Large intestine (tissue), 12 donors: ENCODE results near the gene MEIG1. TPM values are rescaled to one million over a fixed set of nuclear protein-coding genes. Genes with fewer than 3 reads are reported as not detected.
A peak's percentile ranks its signal among the peaks of the same experiment; 100 is the strongest.

Experiments
- DNase-seq, 2 donors: peaks; one replicate each; pipeline versions ENCODE4 v3.0.0 to v3.0.0-alpha.2; 2013
- H3K27ac ChIP-seq: one replicate; pipeline ENCODE4 v1.5.1; 2013; ENCODE audit warnings: low read length
- H3K27me3 ChIP-seq: 2 replicates; pipeline ENCODE4 v1.6.1; 2013; ENCODE audit warnings: low read length; ENCODE audit not compliant: control insufficient read depth, insufficient read depth
- H3K36me3 ChIP-seq: 2 replicates; pipeline ENCODE4 v1.6.1; 2013; ENCODE audit warnings: low read length; ENCODE audit not compliant: control insufficient read depth, insufficient read depth
- H3K4me1 ChIP-seq: one replicate; pipeline ENCODE4 v1.6.1; 2013; ENCODE audit warnings: low read length; ENCODE audit not compliant: control insufficient read depth, insufficient read depth
- H3K4me3 ChIP-seq: one replicate; pipeline ENCODE4 v1.5.1; 2013; ENCODE audit warnings: low read length
- H3K9me3 ChIP-seq: one replicate; pipeline ENCODE4 v1.6.1; 2013; ENCODE audit warnings: mild to moderate bottlenecking, low read depth, low read length, moderate library complexity; ENCODE audit not compliant: control insufficient read depth
- WGBS: methylation state at CpG from one replicate; pipeline ENCODE4 v1.1.5; 2013; ENCODE audit warnings: low lambda C conversion rate; ENCODE audit not compliant: insufficient coverage; 5-methylcytosine and 5-hydroxymethylcytosine counted together
- long read RNA-seq, 11 donors: transcript quantifications; one replicate each; lab custom pipeline, GENCODE V29; 2026
- polyA plus RNA-seq: library from polyadenylated mRNA; unstranded; fragments of 120-200 nt; gene quantifications from one replicate; pipeline ENCODE4 v1.2.1, GENCODE V29; 2013

MEIG1 gene
- 0.33 TPM for polyA plus RNA-seq
- long read RNA-seq, donor 1: 0 reads
- long read RNA-seq, donor 2: 0 reads
- long read RNA-seq, donor 3: 0 reads
- long read RNA-seq, donor 4: 0 reads
- long read RNA-seq, donor 5: 0 reads
- long read RNA-seq, donor 6: 0 reads
- long read RNA-seq, donor 7: 0 reads
- long read RNA-seq, donor 8: 0 reads
- long read RNA-seq, donor 9: 0 reads
- long read RNA-seq, donor 10: 0 reads
- long read RNA-seq, donor 11: 0 reads

- DNase-seq: peak; percentile 89 to 98
- Histone ChIP-seq H3K36me3 (no peaks in the 10 kb centered on the region), H3K27ac (peak within 1 kb of the TSS; percentile 97), H3K9me3 (no peaks in the 10 kb centered on the region), H3K4me3 (peak within 1 kb of the TSS; percentile 64), H3K4me1 (no peaks in the 10 kb centered on the region), H3K27me3 (no peaks in the 10 kb centered on the region)
- WGBS: no CpG with 5 or more reads among the region's 60 CpGs
Measured at GRCh38 chr10:14959221-14960057, at the start of gene MEIG1. Gene MEIG1 (plus strand): TSS chr10:14959388. CDS start chr10:14966469, 7,081 bp downstream.

GRCh38 chr10:14910953-14911352, 48.2 kb upstream of the MEIG1 start:
- no peak overlapping the region for H3K4me3 ChIP-seq
- DNase-seq: no peak
- no CpG with 5 or more reads among the region's 4 CpGs for WGBS
- H3K4me1 ChIP-seq: no peaks in the 10 kb centered on the region
- peaks cover 48% of the 10 kb centered on the region for H3K36me3 ChIP-seq
- H3K27ac ChIP-seq: no peak overlapping the region
- H3K27me3 ChIP-seq: no peaks in the 10 kb centered on the region
- peaks cover 8% of the 10 kb centered on the region for H3K9me3 ChIP-seq

- no peaks in the 10 kb centered on the region for H3K27me3 ChIP-seq
- peaks cover 50% of the 10 kb centered on the region for H3K36me3 ChIP-seq
- WGBS: no CpG with 5 or more reads among the region's 3 CpGs
- peak in 1 of 2 donors; percentile 17 for DNase-seq
- H3K4me3 ChIP-seq: no peak overlapping the region
- no peak overlapping the region for H3K27ac ChIP-seq
- H3K4me1 ChIP-seq: no peaks in the 10 kb centered on the region
- peaks cover 8% of the 10 kb centered on the region for H3K9me3 ChIP-seq
Measured at GRCh38 chr10:14911801-14912200, 47.4 kb upstream of the MEIG1 start.

GRCh38 chr10:14916600-14916999, 42.6 kb upstream of the MEIG1 start:
- Histone ChIP-seq H3K27ac (no peak overlapping the region), H3K36me3 (peaks cover 55% of the 10 kb centered on the region), H3K4me1 (no peaks in the 10 kb centered on the region), H3K27me3 (no peaks in the 10 kb centered on the region), H3K4me3 (no peak overlapping the region), H3K9me3 (peaks cover 15% of the 10 kb centered on the region)
- no peak for DNase-seq
- WGBS: 100% methylated on average over 2 of the region's 2 CpGs

GRCh38 chr10:14917827-14918226, 41.4 kb upstream of the MEIG1 start:
- peaks cover 66% of the 10 kb centered on the region for H3K36me3 ChIP-seq
- H3K4me3 ChIP-seq: no peak overlapping the region
- H3K9me3 ChIP-seq: peaks cover 15% of the 10 kb centered on the region
- no peak for DNase-seq
- no peaks in the 10 kb centered on the region for H3K27me3 ChIP-seq
- no CpG with 5 or more reads among the region's 3 CpGs for WGBS
- no peak overlapping the region for H3K27ac ChIP-seq
- no peaks in the 10 kb centered on the region for H3K4me1 ChIP-seq

- H3K4me3 ChIP-seq: no peak overlapping the region
- no peak overlapping the region for H3K27ac ChIP-seq
- no peak for DNase-seq
- no peaks in the 10 kb centered on the region for H3K27me3 ChIP-seq
- peaks cover 66% of the 10 kb centered on the region for H3K36me3 ChIP-seq
- 100% methylated on average over 2 of the region's 3 CpGs for WGBS
- H3K9me3 ChIP-seq: peaks cover 15% of the 10 kb centered on the region
- no peaks in the 10 kb centered on the region for H3K4me1 ChIP-seq
Measured at GRCh38 chr10:14918964-14919363, 40.2 kb upstream of the MEIG1 start.

GRCh38 chr10:14924013-14924412, 35.2 kb upstream of the MEIG1 start:
- Histone ChIP-seq H3K27me3 (no peaks in the 10 kb centered on the region), H3K4me3 (no peak overlapping the region), H3K27ac (no peak overlapping the region), H3K36me3 (peaks cover 82% of the 10 kb centered on the region), H3K9me3 (no peaks in the 10 kb centered on the region), H3K4me1 (no peaks in the 10 kb centered on the region)
- WGBS: no CpG with 5 or more reads among the region's 7 CpGs
- no peak for DNase-seq

- Histone ChIP-seq H3K4me1 (no peaks in the 10 kb centered on the region), H3K36me3 (peaks cover 73% of the 10 kb centered on the region), H3K9me3 (no peaks in the 10 kb centered on the region), H3K4me3 (no peak overlapping the region), H3K27ac (no peak overlapping the region), H3K27me3 (no peaks in the 10 kb centered on the region)
- WGBS: 100% methylated on average over 1 of the region's 2 CpGs
- no peak for DNase-seq
Measured at GRCh38 chr10:14925268-14925667, 33.9 kb upstream of the MEIG1 start.

- Histone ChIP-seq H3K27ac (no peak overlapping the region), H3K4me1 (no peaks in the 10 kb centered on the region), H3K9me3 (no peaks in the 10 kb centered on the region), H3K36me3 (peaks cover 67% of the 10 kb centered on the region), H3K4me3 (no peak overlapping the region), H3K27me3 (no peaks in the 10 kb centered on the region)
- DNase-seq: no peak
- 40% methylated on average over 1 of the region's 8 CpGs for WGBS
Measured at GRCh38 chr10:14926061-14926470, 33.1 kb upstream of the MEIG1 start.

GRCh38 chr10:14926722-14927416, 32.3 kb upstream of the MEIG1 start:
- no peak overlapping the region for H3K4me3 ChIP-seq
- H3K27ac ChIP-seq: no peak overlapping the region
- no peaks in the 10 kb centered on the region for H3K9me3 ChIP-seq
- no peaks in the 10 kb centered on the region for H3K27me3 ChIP-seq
- peaks cover 66% of the 10 kb centered on the region for H3K36me3 ChIP-seq
- 100% methylated on average over 1 of the region's 13 CpGs for WGBS
- H3K4me1 ChIP-seq: no peaks in the 10 kb centered on the region
- no peak for DNase-seq
